Keratinocyte (primary cell): ENCODE data around the gene CALY. TPM values are rescaled to one million over a fixed set of nuclear protein-coding genes. Genes with fewer than 3 reads are reported as not detected.

ENCODE experiments used
- DNase-seq: peaks from one replicate; pipeline ENCODE4 v3.0.0-alpha.2; 2011; ENCODE audit warnings: low read depth, missing footprints, low spot score
- FAIRE-seq: peaks from 2 replicates; lab custom pipeline; 2011; peaks lifted over from hg19 to GRCh38; lab: Jason Lieb, UNC
- H2AFZ ChIP-seq: 2 replicates; pipeline ENCODE4 v1.6.0; 2012; ENCODE audit warnings: low read length, control low read depth, inconsistent platforms; ENCODE audit not compliant: control insufficient read depth
- H3K27ac ChIP-seq: 2 replicates; pipeline ENCODE4 v1.5.1; 2011; ENCODE audit warnings: low read length; ENCODE audit not compliant: control insufficient read depth, insufficient read depth
- H3K27me3 ChIP-seq: 3 replicates; pipeline ENCODE4 v1.6.0; 2011; ENCODE audit warnings: low read length; ENCODE audit not compliant: control insufficient read depth, insufficient read depth; ENCODE audit errors: extremely low read depth
- H3K36me3 ChIP-seq, 2 experiments: 2 replicates in 1 of 2; 3 replicates in 1 of 2; pipeline ENCODE4 v1.5.1; 2011; ENCODE audit warnings: low read length in 2 of 2, mild to moderate bottlenecking in 1 of 2; ENCODE audit not compliant: control insufficient read depth in 2 of 2, insufficient read depth in 2 of 2; ENCODE audit errors: extremely low read depth in 1 of 2
- H3K4me1 ChIP-seq: 3 replicates; pipeline ENCODE4 v1.5.1; 2011; ENCODE audit warnings: low read length; ENCODE audit not compliant: control insufficient read depth, insufficient read depth; ENCODE audit errors: extremely low read depth
- H3K4me2 ChIP-seq: 3 replicates; pipeline ENCODE4 v1.6.0; 2011; ENCODE audit warnings: low read depth, low read length; ENCODE audit not compliant: control insufficient read depth, insufficient read depth; ENCODE audit errors: extremely low read depth
- H3K4me3 ChIP-seq, 3 experiments: fragments of 200-600 bp in 1 of 3; sonication (generic) in 1 of 3; 2 replicates in 2 of 3; 3 replicates in 1 of 3; pipeline ENCODE4 v1.5.1; 2011 to 2016; ENCODE audit warnings: low read length in 3 of 3, mild to moderate bottlenecking in 3 of 3, control low read depth in 2 of 3, inconsistent platforms in 1 of 3, low read depth in 1 of 3, mixed read lengths in 1 of 3, mixed run types in 1 of 3, moderate library complexity in 1 of 3; ENCODE audit not compliant: control insufficient read depth in 2 of 3, insufficient read depth in 2 of 3; ENCODE audit errors: extremely low read depth in 1 of 3
- H3K79me2 ChIP-seq: 2 replicates; pipeline ENCODE4 v1.6.0; 2012; ENCODE audit warnings: low read length; ENCODE audit not compliant: control insufficient read depth, insufficient read depth
- H3K9ac ChIP-seq: 3 replicates; pipeline ENCODE4 v1.6.0; 2011; ENCODE audit warnings: low read length; ENCODE audit not compliant: control insufficient read depth, insufficient read depth; ENCODE audit errors: extremely low read depth
- H3K9me1 ChIP-seq: 3 replicates; pipeline ENCODE4 v1.6.0; 2011; ENCODE audit warnings: low read length; ENCODE audit not compliant: control insufficient read depth, insufficient read depth; ENCODE audit errors: extremely low read depth
- H3K9me3 ChIP-seq: 2 replicates; pipeline ENCODE4 v1.5.1; 2012; ENCODE audit warnings: low read depth, low read length; ENCODE audit not compliant: control insufficient read depth
- H4K20me1 ChIP-seq: 3 replicates; pipeline ENCODE4 v1.6.0; 2011; ENCODE audit warnings: low read length; ENCODE audit not compliant: control insufficient read depth, insufficient read depth; ENCODE audit errors: extremely low read depth
- EZH2 ChIP-seq: IDR thresholded peaks from one replicate; pipeline ENCODE4 v1.6.1; 2012; ENCODE audit warnings: inconsistent platforms, mild to moderate bottlenecking, low read length, moderate library complexity
- dilution Hi-C: fragments of 300-500 bp; cut with MboI; formaldehyde crosslinking; loops from one replicate; pipeline ENCODE4 v1.7.0; 2020; ENCODE audit warnings: low sequenced_read_pairs; ENCODE audit not compliant: extremely low pct_ligation_motif_present
- polyA plus RNA-seq, 5 experiments: library from polyadenylated mRNA; depleted of rRNA in 3 of 5; stranded (reverse) in 3 of 5; stranded (forward) in 1 of 5; unstranded in 1 of 5; fragments of >200 nt; gene quantifications; 1 replicate in 1 of 5; 2 replicates in 3 of 5; 3 replicates in 1 of 5; pipeline versions ENCODE4 v1.2.1 to v1.2.3, GENCODE V29; 2011 to 2012; ENCODE audit warnings: missing spikeins in 2 of 5, low read depth in 1 of 5, low replicate concordance in 1 of 5
- TF ChIP-seq, protein P1 (sequence below), 3 experiments: IDR thresholded peaks in 1 of 3; conservative IDR thresholded peaks in 1 of 3; optimal IDR thresholded peaks in 1 of 3; 2 replicates in 2 of 3; 3 replicates in 1 of 3; pipeline versions ENCODE3 to v1.5.1; 2011; ENCODE audit warnings: low read length in 3 of 3, mild to moderate bottlenecking in 3 of 3, moderate library complexity in 2 of 3, control low read depth in 1 of 3, inconsistent platforms in 1 of 3; ENCODE audit not compliant: insufficient read depth in 2 of 3; ENCODE audit errors: extremely low read depth in 1 of 3

CALY gene
- polyA plus RNA-seq, 1 donor (not counting 4 experiments of a cell fraction or from before 2014, with no cell fraction given): not detected

DNA sequence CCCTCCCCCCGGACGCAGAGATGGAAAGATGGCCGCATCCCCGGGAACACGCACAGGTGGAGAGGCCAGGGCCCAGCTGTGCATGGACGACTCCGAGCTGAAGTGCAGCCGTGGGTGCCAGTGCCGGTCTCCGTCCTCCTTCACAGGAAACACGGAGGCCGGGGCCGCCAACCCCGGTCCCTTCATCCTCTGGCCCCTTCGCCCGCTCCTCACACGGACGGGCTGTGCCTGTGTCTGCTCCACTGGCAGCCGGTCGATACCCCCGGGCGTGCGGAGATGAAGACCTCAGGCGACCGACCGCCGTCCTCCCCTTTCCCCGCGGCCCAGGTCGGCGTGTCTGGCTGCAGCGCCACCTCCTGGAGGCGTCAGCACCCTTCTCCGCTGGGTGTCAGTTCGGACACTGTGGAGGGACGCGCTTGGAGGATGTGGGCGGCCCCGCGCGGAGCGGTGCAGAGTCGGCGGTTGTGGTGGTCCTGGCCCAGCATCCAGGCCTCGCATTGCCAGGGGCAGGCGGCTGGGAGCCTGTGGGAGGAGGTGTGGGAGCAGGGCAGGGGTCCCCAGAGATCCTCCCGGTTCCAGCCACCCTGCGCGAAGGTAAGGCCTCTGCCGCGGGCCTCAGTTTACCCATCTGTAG is 18.1 kb downstream of the CALY start:
- Histone ChIP-seq H3K4me2 (peak overlapping the region; percentile 77), H2AFZ (peak overlapping the region; percentile 85), H3K36me3 (no peaks in the 10 kb centered on the region), H3K4me3 (peak overlapping the region; percentile 35 to 44 (median 38)), H3K27ac (no peak overlapping the region), H3K9me1 (no peaks in the 10 kb centered on the region), H3K27me3 (peaks cover 3% of the 10 kb centered on the region), H4K20me1 (no peaks in the 10 kb centered on the region), H3K9me3 (no peaks in the 10 kb centered on the region), H3K4me1 (no peaks in the 10 kb centered on the region), H3K79me2 (no peaks in the 10 kb centered on the region), H3K9ac (no peak overlapping the region)
- FAIRE-seq: no peak
- no peak for DNase-seq
- TF ChIP-seq, protein P1, sequence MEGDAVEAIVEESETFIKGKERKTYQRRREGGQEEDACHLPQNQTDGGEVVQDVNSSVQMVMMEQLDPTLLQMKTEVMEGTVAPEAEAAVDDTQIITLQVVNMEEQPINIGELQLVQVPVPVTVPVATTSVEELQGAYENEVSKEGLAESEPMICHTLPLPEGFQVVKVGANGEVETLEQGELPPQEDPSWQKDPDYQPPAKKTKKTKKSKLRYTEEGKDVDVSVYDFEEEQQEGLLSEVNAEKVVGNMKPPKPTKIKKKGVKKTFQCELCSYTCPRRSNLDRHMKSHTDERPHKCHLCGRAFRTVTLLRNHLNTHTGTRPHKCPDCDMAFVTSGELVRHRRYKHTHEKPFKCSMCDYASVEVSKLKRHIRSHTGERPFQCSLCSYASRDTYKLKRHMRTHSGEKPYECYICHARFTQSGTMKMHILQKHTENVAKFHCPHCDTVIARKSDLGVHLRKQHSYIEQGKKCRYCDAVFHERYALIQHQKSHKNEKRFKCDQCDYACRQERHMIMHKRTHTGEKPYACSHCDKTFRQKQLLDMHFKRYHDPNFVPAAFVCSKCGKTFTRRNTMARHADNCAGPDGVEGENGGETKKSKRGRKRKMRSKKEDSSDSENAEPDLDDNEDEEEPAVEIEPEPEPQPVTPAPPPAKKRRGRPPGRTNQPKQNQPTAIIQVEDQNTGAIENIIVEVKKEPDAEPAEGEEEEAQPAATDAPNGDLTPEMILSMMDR (optimal IDR thresholded peaks at IDR 0.05 in 1 of 3, IDR thresholded peaks at IDR 0.05 in 1 of 3, conservative IDR thresholded peaks at IDR 0.05 in 1 of 3; ENCODE audit: extremely low read depth in 1 of 3, insufficient read depth in 2 of 3, low read length in 3 of 3): peak; percentile 60 to 94 (median 93)
- TF ChIP-seq EZH2: no peak
- dilution Hi-C loops: no loop called here

DNA sequence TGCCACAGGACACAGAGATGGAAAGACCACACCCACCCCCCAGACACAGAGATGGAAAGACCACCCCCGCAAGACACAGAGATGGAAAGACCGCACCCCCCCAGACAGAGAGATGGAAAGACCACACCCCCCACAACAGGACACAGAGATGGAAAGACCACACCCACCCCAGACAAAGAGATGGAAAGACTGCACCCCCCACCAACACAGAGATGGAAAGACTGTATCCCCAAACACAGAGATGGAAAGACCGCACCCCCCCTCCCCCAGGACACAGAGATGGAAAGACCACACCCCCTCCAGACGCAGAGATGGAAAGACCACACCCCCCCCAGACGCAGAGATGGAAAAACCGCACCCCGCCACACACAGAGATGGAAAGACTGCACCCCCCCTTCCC is 20.0 kb downstream of the CALY start:
- no peaks in the 10 kb centered on the region for H3K79me2 ChIP-seq
- H3K9me3 ChIP-seq: no peaks in the 10 kb centered on the region
- peaks cover 5 to 6% of the 10 kb centered on the region in 2 experiments for H3K36me3 ChIP-seq
- H3K4me1 ChIP-seq: no peaks in the 10 kb centered on the region
- DNase-seq (no peak), FAIRE-seq (no peak)
- no peak overlapping the region for H3K9ac ChIP-seq
- H2AFZ ChIP-seq: no peak overlapping the region
- peaks cover 3% of the 10 kb centered on the region for H3K27me3 ChIP-seq
- no peak overlapping the region for H3K4me3 ChIP-seq
- no peaks in the 10 kb centered on the region for H4K20me1 ChIP-seq
- no peaks in the 10 kb centered on the region for H3K9me1 ChIP-seq
- H3K27ac ChIP-seq: no peak overlapping the region
- no peak overlapping the region for H3K4me2 ChIP-seq
- no peak for TF ChIP-seq EZH2
- TF ChIP-seq, protein P1 (optimal IDR thresholded peaks at IDR 0.05 in 1 of 3, IDR thresholded peaks at IDR 0.05 in 1 of 3, conservative IDR thresholded peaks at IDR 0.05 in 1 of 3; ENCODE audit: extremely low read depth in 1 of 3, insufficient read depth in 2 of 3, low read length in 3 of 3): no peak
- dilution Hi-C loops: no loop called here
